HL-60/S4 (cell line): ENCODE data around the gene NFYA.
"Not testable (repeated sequence)": the region's sequence is repeated elsewhere in the genome, so short reads cannot be mapped to it uniquely, and the experiment has no call there.

Experiments
- in situ Hi-C: fragments of 300-500 bp; cut with MboI; formaldehyde crosslinking; loops from 2 replicates; pipeline ENCODE4 v1.14.3; 2022; ENCODE audit warnings: low sequenced_read_pairs

Gene NFYA

DNA sequence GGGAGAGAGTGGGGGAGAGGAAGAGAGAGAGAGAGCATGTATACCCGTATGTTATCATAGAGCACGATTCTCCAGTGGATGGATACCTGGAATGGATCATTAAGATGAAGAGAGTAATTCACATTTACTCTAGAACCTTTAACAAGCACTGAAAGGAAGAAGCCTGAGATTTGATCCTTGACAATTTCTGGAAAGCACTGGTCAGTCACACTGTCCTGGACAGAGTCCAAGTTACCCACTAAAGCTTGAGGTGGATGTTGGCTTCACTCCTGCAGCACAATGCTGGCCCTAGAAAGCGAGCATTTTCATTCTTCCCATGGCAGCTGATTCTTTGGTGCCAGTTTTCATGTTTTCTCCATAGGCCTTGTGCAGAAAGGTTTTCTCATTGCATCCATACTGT is 25.6 kb downstream of the NFYA start:
- in situ Hi-C loops: loop anchor here (10.0 kb wide), 1 partner anchor 216 kb away; no protein-coding TSS in a partner anchor

DNA sequence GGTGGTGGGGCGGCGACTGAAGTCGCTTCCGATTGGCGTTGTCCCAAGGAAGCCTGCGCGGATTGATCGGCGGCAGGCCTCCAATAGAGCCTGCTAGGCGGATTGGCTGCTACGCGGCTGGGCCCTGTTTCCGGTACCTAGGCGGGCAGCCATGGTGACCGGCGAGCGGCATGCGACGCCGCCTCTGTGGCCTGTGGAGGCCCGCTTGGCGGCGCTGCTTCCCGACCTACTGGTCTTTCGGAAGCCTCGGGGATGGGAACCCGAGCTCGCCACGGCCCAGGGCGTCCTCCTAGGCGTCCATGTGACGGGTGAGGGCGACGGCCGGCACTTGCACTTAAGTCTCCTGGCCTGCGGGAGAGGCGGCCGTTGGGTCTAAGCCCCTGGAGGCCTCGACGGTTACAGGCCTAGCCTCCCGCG is 28.1 kb downstream of the NFYA start:
- in situ Hi-C loops: no loop called here

DNA sequence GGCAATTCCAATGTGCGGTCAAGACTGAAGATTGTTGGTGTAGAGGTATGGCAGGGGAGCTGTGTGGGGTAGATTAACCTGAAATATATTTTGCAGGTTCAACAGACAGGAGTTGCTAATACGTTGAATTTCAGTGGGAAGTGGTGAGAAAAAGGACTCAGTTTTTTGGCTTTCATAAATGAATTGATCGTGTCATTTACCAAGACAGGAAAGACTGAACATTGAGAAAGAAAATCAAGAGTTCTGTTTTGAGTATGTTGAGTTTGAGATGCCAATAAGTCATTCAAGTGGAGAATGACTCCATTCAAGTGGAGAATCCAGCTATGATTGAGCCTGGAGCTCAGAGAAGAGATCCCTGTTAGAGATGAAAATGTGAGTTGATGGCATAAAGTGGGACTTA is 31.1 kb downstream of the NFYA start:
- in situ Hi-C loops: no loop called here

DNA sequence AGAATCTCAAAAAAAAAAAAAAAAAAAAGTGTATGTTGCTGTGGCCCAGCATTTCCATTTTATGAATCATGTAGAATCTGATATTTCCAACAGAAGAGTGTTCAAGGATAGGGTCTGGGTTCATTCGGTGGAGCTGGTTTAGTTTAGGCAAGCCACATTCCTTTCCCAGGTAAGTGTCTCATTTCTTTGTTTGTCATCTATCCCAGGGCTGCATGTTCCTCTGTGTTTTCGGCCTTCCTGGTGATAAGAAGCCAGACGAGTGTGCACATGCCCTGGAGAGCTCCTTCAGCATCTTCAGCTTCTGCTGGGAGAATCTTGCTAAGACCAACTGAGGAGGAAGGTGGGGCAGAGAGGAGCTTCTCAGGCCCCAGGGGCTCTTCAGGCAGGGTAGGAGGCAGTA is 38.2 kb downstream of the NFYA start:
- in situ Hi-C loops: no loop called here

DNA sequence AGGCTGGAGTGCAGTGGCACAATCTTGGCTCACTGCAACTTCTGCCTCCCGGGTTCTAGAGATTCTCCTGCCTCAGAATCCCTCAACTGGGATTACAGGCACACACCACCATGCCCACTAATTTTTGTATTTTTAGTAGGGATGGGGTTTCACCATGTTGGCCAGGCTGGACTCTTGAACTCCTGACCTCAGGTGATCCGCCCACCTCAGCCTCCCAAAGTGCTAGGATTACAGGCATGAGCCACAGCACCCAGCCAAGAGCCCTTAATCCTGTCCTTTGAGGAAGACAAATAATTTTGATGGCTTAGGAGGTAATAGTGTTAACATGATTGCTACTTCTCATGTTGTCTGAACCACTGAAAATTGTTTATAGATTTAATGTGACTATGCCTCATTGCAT is 42.3 kb downstream of the NFYA start:
- in situ Hi-C loops: not testable (repeated sequence)

DNA sequence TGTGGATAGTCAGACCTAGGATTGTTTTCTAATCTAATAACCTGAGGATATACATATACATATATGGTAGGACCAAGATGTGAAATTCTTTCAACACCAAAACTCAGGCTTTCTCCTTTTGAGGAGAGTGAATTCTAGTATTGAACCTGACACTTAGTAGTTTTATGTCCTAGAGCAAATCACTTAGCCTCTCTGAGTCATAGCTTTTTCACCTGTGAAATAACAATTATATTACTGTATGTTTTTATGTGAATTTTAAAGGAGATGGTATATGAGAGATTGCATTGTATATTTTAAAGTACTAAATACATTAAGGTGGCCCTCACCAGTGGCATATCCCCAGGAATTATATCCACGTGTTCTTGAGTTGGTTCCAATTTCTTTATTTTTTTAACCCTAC is 46.7 kb downstream of the NFYA start:
- in situ Hi-C loops: no loop called here

DNA sequence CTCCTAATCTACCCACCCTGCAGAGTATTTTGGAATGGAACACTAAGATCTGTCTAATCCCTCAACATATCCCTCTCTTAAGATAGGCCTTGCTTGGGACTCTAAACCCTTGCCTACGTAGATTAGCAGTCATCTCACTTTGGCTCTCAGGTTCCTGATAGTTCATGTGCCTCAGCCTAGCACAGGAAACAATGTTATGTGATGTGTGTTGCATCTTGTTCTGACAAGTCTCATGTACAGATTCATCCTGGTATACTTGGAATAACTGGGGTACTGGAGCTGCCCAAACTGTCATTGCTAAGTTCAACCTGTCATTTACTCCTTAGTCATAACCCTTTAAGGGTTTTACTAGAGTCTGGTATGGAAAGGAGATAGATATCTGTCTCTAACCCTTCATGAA is 47.3 kb downstream of the NFYA start:
- in situ Hi-C loops: no loop called here

DNA sequence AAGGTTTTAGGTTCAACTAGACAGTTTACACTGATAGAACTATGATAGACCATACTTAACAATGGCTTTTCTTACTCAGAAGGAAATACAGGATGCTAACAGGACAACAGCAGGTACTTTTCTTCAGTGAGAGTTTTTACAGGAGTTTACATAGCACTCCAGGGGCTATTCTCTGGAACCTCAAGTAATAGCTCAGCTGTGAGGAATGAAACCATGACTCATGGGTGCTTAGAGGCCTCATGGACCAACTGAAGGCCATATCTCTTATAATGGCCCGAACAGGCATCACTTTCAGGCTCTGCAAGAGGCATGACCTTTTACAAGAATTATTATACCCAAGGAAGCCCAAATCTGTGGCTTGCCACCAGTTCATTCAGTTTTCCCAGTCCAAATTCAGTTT is 49.6 kb downstream of the NFYA start:
- in situ Hi-C loops: no loop called here

DNA sequence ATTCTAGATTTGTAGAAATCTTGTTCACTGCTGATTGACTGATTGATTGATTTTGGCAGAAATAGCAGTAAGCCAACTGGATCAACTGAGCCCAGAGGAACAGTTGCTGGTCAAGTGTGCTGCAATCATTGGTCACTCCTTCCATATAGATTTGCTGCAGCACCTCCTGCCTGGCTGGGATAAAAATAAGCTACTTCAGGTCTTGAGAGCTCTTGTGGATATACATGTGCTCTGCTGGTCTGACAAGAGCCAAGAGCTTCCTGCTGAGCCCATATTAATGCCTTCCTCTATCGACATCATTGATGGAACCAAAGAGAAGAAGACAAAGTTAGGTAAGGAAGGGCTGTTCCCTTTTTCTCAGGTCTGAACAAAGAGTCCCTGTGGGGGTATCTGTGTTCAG is 50.1 kb downstream of the NFYA start:
- in situ Hi-C loops: no loop called here

DNA sequence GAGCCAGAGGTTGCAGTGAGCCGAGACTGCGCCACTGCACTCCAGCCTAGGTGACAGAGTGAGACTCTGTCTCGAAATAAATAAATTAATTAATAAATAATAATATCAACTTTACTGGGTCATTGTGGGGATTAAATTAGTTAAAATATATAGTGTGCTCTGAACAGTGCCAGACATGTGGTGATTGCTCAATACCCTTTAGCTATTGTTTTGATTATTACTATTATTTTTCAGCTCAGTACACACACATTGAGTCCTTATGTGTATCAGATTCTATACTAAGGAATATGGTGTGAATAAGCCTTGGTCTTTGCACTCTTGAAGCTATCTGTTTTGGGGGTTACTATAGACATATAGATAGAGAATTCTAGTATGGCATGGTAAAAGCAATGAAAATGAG is 52.5 kb downstream of the NFYA start:
- in situ Hi-C loops: no loop called here

DNA sequence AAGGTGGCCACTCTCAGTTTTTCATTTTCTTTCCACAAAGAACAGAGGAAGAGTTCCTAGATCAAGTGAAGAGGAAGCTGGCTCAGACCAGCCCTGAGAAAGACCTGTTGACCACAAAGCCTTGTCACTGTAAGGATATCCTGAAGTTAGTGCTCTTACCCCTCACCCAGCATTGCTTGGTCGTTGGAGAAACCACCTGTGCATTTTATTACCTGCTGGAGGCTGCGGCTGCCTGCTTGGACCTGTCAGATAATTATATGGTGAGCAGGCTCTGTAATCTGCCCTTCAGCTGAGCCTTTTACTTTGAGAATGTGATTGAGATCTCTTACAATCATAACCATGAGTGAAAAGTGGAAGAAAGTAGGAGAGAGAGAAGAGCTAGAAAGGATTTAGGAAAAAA is 59.5 kb downstream of the NFYA start:
- in situ Hi-C loops: no loop called here

DNA sequence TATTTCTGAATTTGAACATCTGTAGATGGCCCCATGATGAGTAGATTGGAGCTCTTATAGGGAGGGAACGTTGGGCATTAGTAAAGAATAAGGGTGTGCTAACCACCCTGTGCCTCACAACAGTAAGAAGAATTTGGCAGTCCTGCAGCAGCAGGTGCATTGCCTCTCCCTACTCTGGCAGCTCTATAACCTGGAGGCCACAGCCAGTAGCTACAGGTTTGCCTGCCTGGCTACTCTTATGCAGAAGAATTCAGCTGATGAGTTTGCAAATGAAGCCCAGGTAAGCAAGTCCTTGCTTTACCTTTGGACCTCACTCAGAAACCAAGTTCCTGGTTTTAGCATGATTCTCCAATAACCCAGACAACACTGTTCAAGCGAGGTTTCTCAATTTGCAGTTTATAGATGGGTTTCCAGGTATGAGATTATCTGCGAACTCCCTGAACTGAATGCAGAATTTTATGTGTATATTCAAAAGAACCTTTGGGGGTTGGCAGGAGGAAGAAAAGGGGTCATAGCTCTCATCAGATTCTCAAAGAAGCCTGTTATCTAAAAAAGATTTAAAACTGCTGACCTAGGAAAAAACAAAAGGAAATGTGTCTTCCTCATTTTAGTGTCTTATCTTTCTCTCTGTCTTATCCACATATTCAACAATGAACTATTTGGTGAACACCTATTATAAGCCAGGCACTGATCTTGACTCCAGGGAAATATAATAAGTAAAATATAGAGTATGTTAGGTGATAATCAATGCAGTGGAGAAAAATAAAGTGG is 62.5 kb downstream of the NFYA start:
- in situ Hi-C loops: no loop called here

DNA sequence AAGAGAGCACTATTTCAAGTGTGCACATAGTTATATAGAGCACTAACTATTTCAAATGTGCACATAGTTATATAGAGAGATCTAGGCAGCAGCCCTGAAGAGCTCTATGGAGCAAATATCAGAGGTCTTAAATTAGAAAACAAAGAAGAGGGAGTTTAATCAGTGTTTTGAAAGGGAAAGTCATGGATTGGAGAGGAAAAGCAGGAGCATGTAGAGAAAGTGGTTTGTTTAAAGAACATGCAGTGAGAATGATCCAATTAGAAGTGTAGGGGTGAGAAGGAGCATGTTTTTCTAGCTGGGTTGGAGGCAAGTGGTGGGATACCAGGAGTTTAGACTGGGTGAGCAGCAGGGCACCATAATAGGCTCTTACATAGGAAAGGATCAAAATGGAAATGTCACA is 64.1 kb downstream of the NFYA start:
- in situ Hi-C loops: no loop called here

DNA sequence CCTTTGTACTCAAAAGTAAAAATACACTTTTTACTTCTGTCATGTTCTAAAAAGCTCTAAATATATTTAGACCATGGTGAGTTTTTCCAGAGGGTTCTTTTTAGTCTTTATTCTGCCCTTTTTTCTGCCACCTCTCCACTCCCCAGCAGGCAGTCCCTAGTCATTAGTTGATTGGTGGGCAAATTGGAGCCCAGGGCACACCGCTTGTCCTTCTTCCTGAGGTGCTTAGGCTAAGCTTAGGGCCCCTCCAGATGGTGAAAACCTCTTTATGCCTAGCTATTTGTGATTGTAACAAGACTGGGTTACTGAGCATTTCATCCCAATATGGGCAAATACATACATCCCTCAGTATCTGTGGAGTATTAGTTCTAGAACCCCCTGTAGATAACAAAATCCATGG is 75.1 kb downstream of the NFYA start:
- in situ Hi-C loops: no loop called here
